BE2C (cell line): ENCODE data around the gene ARHGEF39.
A peak's percentile ranks its signal among the peaks of the same experiment; 100 is the strongest.
"Not testable (repeated sequence)": the region's sequence is repeated elsewhere in the genome, so short reads cannot be mapped to it uniquely, and the experiment has no call there.

Experiments
- DNase-seq: peaks from one replicate; pipeline ENCODE4 v3.0.0-alpha.2; 2020
- H3K27me3 ChIP-seq: fragments of 250-450 bp; sonication (Bioruptor Pico); 2 replicates; pipeline ENCODE4 v1.5.1; 2020; ENCODE audit warnings: mild to moderate bottlenecking
- H3K36me3 ChIP-seq: fragments of 250-450 bp; sonication (Bioruptor Pico); 2 replicates; pipeline ENCODE4 v1.5.1; 2020; ENCODE audit warnings: mild to moderate bottlenecking
- H3K4me1 ChIP-seq: fragments of 250-450 bp; sonication (Bioruptor Pico); 2 replicates; pipeline ENCODE4 v1.5.1; 2020
- H3K4me3 ChIP-seq: 2 replicates; pipeline ENCODE4 v1.5.1; 2011; ENCODE audit warnings: low read depth, low read length
- H3K9me3 ChIP-seq: fragments of 250-450 bp; sonication (Bioruptor Pico); 2 replicates; pipeline ENCODE4 v1.5.1; 2020
- CTCF ChIP-seq: IDR thresholded peaks from 2 replicates; pipeline ENCODE4 v1.5.1; 2012; ENCODE audit warnings: mild to moderate bottlenecking, low read depth, low read length

ARHGEF39 gene

GRCh38 chr9:35646153-35646532 is 18.9 kb downstream of the ARHGEF39 start:
- Histone ChIP-seq H3K36me3 (no peaks in the 10 kb centered on the region), H3K4me1 (no peaks in the 10 kb centered on the region), H3K4me3 (peak overlapping the region; percentile 81), H3K9me3 (no peaks in the 10 kb centered on the region), H3K27me3 (no peaks in the 10 kb centered on the region)
- no peak for TF ChIP-seq CTCF
- no peak for DNase-seq

DNA sequence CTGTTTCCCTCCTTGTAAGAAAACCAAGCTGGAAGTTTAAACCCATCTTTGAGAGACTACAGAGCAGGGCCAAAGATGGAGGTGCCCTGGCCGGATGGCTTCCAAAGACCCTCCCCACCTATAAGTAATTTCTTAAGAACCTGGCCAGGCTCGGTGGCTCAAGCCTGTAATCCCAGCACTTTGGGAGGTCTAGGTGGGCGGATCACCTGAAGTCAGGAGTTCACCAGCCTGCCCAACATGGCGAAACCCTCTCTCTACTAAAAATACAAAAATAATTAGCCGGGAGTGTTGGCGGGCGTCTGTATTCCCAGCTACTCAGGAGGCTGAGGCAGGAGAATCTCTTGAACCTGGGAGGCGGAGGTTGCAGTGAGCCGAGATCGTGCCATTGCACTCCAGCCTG is 19.3 kb downstream of the ARHGEF39 start:
- H3K4me1 ChIP-seq, H3K36me3 ChIP-seq, H3K9me3 ChIP-seq, H3K4me3 ChIP-seq, DNase-seq, H3K27me3 ChIP-seq: not testable (repeated sequence)

DNA sequence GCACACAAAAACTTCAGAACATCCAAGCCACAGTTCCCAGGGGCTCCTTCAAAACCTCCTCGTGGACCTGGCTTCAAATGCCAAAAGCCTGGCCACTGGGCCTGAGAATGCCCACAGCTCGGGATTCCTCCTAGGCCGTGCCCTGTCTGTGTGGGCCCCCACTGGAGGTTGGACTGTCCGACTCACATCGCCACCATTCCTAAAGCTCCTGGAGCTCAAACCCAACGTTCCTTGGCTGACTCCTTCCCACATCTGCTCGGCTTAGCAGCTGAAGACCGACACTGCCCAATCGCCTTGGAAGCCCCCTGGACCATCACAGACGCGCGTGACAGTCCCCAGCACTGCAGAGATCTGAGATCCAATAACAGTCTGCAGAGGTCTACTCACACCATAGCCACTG is 21.9 kb downstream of the ARHGEF39 start:
- no peaks in the 10 kb centered on the region for H3K9me3 ChIP-seq
- H3K4me1 ChIP-seq: no peaks in the 10 kb centered on the region
- no peaks in the 10 kb centered on the region for H3K27me3 ChIP-seq
- no peaks in the 10 kb centered on the region for H3K36me3 ChIP-seq
- no peak overlapping the region for H3K4me3 ChIP-seq
- no peak for TF ChIP-seq CTCF
- DNase-seq: no peak

DNA sequence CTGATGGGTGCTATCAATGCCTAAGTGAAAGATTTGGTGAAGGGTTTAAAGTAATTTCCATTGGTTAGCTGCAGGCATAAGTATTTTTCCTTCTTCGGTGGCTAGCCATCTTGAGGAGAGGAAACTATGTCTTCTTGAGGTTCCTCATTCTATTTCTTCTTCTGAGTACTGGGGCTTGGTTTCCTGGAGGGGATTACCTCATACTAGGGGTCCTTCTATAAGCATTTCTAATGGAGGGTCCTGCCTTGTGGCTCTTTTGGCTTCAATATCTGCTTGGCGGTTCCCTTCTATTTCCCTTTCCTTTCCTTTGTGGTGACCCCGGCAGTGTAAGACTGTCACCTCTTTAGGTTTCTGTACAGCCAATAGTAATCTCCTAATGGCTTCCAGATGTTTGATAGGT is 23.5 kb downstream of the ARHGEF39 start:
- H3K4me3 ChIP-seq, H3K36me3 ChIP-seq, H3K9me3 ChIP-seq, DNase-seq, H3K27me3 ChIP-seq, H3K4me1 ChIP-seq: not testable (repeated sequence)

DNA sequence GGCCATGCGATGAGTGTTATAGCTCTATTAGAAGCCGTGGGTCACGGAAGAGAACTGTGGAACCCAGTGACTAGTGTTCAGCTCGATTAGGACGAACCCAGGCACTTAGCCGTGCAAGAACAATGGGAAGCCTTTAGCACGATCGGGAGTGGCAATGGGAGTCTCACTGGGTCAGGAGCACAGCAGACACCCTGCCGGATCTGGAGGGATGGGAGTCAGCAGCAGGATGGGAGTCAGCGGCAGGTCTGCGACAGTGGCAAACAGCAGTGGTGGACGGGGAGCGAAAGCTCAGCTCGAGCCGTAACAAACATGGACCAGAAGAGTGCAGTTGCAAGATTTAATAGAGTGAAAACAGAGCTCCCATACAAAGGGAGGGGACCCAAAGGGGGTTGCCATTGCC is 24.6 kb downstream of the ARHGEF39 start:
- not testable (repeated sequence) for H3K4me3 ChIP-seq, H3K9me3 ChIP-seq, H3K36me3 ChIP-seq, H3K4me1 ChIP-seq, H3K27me3 ChIP-seq, DNase-seq

DNA sequence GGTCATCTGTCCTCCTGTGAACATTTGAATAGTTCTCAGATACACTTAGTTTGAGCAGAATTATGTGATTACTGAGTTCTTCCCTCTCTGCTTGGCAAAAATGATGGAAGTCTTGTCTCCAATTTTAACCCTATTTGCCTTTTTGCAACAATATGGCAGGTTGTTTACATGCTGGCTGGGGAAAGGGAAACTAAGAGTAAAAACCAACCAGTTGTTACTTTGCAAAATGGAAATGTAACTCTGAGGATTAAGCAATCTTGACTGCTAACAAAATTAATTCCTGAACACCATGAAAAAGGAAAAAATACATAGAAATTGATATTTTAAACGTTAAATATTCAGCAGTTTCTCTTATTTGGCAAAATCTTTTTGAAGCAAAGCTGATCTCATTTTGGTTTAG is 25.4 kb downstream of the ARHGEF39 start:
- Histone ChIP-seq H3K36me3 (no peaks in the 10 kb centered on the region), H3K4me3 (no peak overlapping the region), H3K9me3 (no peaks in the 10 kb centered on the region), H3K4me1 (no peaks in the 10 kb centered on the region), H3K27me3 (no peaks in the 10 kb centered on the region; the same call in 1 of the 2 replicates)
- no peak for TF ChIP-seq CTCF
- DNase-seq: no peak

DNA sequence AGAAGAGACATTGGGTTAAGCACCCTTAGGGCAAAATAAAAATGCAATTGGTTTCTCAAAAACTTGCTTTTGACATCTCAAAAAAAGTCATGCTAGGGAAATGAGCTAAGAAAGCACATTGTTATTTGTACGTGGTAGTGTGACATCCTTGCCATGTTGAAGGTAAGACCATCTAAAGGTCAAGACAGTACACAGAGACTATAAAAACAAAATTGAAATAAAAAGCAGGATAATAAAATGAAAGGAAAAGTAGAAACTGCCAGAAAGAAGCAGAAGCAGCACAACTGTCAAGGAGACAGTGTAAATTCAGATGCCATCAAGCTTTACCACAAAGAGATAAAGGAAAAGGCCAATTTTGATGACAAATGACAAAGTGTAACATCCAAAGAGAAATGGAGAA is 25.8 kb downstream of the ARHGEF39 start:
- not testable (repeated sequence) for DNase-seq, H3K4me3 ChIP-seq, H3K36me3 ChIP-seq, H3K9me3 ChIP-seq, H3K4me1 ChIP-seq, H3K27me3 ChIP-seq

- H3K4me1 ChIP-seq, H3K36me3 ChIP-seq, DNase-seq, H3K9me3 ChIP-seq, H3K27me3 ChIP-seq, H3K4me3 ChIP-seq: not testable (repeated sequence)
Measured at GRCh38 chr9:35638751-35639150, 26.2 kb downstream of the ARHGEF39 start.

GRCh38 chr9:35637427-35637955 is 27.5 kb downstream of the ARHGEF39 start:
- not testable (repeated sequence) for H3K4me1 ChIP-seq, DNase-seq, H3K4me3 ChIP-seq

GRCh38 chr9:35636877-35637246 is 28.1 kb downstream of the ARHGEF39 start:
- H3K4me1 ChIP-seq, H3K36me3 ChIP-seq, DNase-seq, H3K9me3 ChIP-seq, H3K27me3 ChIP-seq, H3K4me3 ChIP-seq: not testable (repeated sequence)

More at GRCh38 chr9:35637427-35637955, 27.5 kb downstream of the ARHGEF39 start:
- not testable (repeated sequence) for H3K9me3 ChIP-seq, H3K36me3 ChIP-seq, H3K27me3 ChIP-seq
